OCI-LY3 (cell line): ENCODE results near the gene DNMBP.

ENCODE experiments used
- H2AFZ ChIP-seq: fragments of 200-600, 300-600 bp; shearing (Covaris generic); 2 replicates; pipeline ENCODE4 v1.6.0; 2014; ENCODE audit warnings: antibody characterized with exemption, low read depth, low read length
- H3K27ac ChIP-seq: fragments of 200-600, 300-600 bp; sonication (generic); 2 replicates; pipeline ENCODE4 v1.5.1; 2014; ENCODE audit warnings: mild to moderate bottlenecking, low read length, moderate library complexity, mixed read lengths
- H3K27me3 ChIP-seq: fragments of 200-600, 300-600 bp; sonication (generic); 2 replicates; pipeline ENCODE4 v1.6.1; 2014; ENCODE audit warnings: low read depth, low read length, mixed read lengths
- H3K36me3 ChIP-seq: fragments of 200-600, 300-600 bp; sonication (generic); replicated peaks from 2 replicates; pipeline ENCODE3; 2014; ENCODE audit warnings: low read depth, low read length, mixed read lengths
- H3K4me1 ChIP-seq: fragments of 300-600, 200-600 bp; sonication (generic); 2 replicates; pipeline ENCODE4 v1.6.1; 2014; ENCODE audit warnings: low read length, mixed read lengths
- H3K4me2 ChIP-seq: fragments of 200-600, 300-600 bp; sonication (generic); 2 replicates; pipeline ENCODE4 v1.6.1; 2014; ENCODE audit warnings: low read length, mixed read lengths
- H3K4me3 ChIP-seq: fragments of 300-600, 200-600 bp; sonication (generic); 2 replicates; pipeline ENCODE4 v1.5.1; 2014; ENCODE audit warnings: antibody characterized with exemption, mild to moderate bottlenecking, low read length, moderate library complexity
- H3K79me2 ChIP-seq: fragments of 300-600, 200-600 bp; shearing (Covaris generic); 2 replicates; pipeline ENCODE4 v1.6.1; 2014; ENCODE audit warnings: mild to moderate bottlenecking, low read length, mixed read lengths
- H3K9ac ChIP-seq: fragments of 300-600, 200-600 bp; shearing (Covaris generic); 2 replicates; pipeline ENCODE4 v1.6.0; 2014; ENCODE audit warnings: mild to moderate bottlenecking, low read length, moderate library complexity
- H3K9me3 ChIP-seq: fragments of 200-600, 300-600 bp; shearing (Covaris generic); 2 replicates; pipeline ENCODE4 v1.6.1; 2014; ENCODE audit warnings: low read length, mixed read lengths; ENCODE audit not compliant: insufficient read depth
- H4K20me1 ChIP-seq: fragments of 200-600, 300-600 bp; sonication (generic); 2 replicates; pipeline ENCODE4 v1.6.1; 2016; ENCODE audit warnings: low read length, mixed read lengths; ENCODE audit not compliant: insufficient read depth
- EZH2phosphoT487 ChIP-seq: fragments of 200-600 bp; shearing (Covaris generic); IDR thresholded peaks from 2 replicates; pipeline ENCODE4 v1.6.1; 2018; ENCODE audit warnings: antibody characterized with exemption, mixed run types, low read depth
- TF ChIP-seq, protein P1 (sequence below): fragments of 200-600, 300-600 bp; sonication (generic); IDR thresholded peaks from 2 replicates; pipeline ENCODE4 v1.5.1; 2014; ENCODE audit warnings: antibody characterized with exemption, low read length, low read depth

DNMBP gene

DNA sequence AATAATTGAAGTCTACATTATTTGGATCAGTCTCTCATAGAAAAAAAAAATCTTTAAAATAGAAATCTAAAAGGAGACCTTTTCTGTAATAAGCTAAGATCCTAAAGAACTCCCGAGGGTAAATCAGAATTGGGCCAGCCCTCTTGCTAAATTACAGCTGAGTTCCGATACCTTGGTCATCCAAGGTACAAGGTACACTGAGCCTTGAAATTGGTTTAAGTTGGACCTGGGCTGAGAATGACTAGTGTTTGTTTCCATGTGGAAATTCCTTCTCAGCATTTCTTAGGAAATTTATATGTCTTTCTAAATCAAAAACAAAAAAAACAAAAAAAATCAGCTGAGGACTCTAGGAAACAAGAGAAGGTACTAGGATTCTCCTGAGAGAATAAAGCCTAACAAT, 64.9 kb downstream of the DNMBP start:
- H3K4me2 ChIP-seq: no peak overlapping the region
- H3K36me3 ChIP-seq: no peaks in the 10 kb centered on the region
- H3K79me2 ChIP-seq: no peaks in the 10 kb centered on the region
- no peak overlapping the region for H3K27ac ChIP-seq
- no peaks in the 10 kb centered on the region for H3K9me3 ChIP-seq
- H3K4me1 ChIP-seq: no peaks in the 10 kb centered on the region
- no peak overlapping the region for H3K4me3 ChIP-seq
- TF ChIP-seq EZH2phosphoT487: no peak
- TF ChIP-seq, protein P1, sequence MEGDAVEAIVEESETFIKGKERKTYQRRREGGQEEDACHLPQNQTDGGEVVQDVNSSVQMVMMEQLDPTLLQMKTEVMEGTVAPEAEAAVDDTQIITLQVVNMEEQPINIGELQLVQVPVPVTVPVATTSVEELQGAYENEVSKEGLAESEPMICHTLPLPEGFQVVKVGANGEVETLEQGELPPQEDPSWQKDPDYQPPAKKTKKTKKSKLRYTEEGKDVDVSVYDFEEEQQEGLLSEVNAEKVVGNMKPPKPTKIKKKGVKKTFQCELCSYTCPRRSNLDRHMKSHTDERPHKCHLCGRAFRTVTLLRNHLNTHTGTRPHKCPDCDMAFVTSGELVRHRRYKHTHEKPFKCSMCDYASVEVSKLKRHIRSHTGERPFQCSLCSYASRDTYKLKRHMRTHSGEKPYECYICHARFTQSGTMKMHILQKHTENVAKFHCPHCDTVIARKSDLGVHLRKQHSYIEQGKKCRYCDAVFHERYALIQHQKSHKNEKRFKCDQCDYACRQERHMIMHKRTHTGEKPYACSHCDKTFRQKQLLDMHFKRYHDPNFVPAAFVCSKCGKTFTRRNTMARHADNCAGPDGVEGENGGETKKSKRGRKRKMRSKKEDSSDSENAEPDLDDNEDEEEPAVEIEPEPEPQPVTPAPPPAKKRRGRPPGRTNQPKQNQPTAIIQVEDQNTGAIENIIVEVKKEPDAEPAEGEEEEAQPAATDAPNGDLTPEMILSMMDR: no peak
- H4K20me1 ChIP-seq: no peaks in the 10 kb centered on the region
- no peak overlapping the region for H2AFZ ChIP-seq
- H3K9ac ChIP-seq: no peak overlapping the region
- H3K27me3 ChIP-seq: no peaks in the 10 kb centered on the region

- H3K4me2 ChIP-seq: no peak overlapping the region
- no peaks in the 10 kb centered on the region for H3K79me2 ChIP-seq
- H3K27me3 ChIP-seq: no peaks in the 10 kb centered on the region
- no peaks in the 10 kb centered on the region for H3K9me3 ChIP-seq
- no peaks in the 10 kb centered on the region for H3K36me3 ChIP-seq
- H4K20me1 ChIP-seq: no peaks in the 10 kb centered on the region
- TF ChIP-seq, protein P1: no peak
- no peak for TF ChIP-seq EZH2phosphoT487
- no peaks in the 10 kb centered on the region for H3K4me1 ChIP-seq
- H3K27ac ChIP-seq: no peak overlapping the region
- no peak overlapping the region for H2AFZ ChIP-seq
- no peak overlapping the region for H3K4me3 ChIP-seq
- no peak overlapping the region for H3K9ac ChIP-seq
Measured at GRCh38 chr10:99943908-99944307, 65.8 kb downstream of the DNMBP start.

DNA sequence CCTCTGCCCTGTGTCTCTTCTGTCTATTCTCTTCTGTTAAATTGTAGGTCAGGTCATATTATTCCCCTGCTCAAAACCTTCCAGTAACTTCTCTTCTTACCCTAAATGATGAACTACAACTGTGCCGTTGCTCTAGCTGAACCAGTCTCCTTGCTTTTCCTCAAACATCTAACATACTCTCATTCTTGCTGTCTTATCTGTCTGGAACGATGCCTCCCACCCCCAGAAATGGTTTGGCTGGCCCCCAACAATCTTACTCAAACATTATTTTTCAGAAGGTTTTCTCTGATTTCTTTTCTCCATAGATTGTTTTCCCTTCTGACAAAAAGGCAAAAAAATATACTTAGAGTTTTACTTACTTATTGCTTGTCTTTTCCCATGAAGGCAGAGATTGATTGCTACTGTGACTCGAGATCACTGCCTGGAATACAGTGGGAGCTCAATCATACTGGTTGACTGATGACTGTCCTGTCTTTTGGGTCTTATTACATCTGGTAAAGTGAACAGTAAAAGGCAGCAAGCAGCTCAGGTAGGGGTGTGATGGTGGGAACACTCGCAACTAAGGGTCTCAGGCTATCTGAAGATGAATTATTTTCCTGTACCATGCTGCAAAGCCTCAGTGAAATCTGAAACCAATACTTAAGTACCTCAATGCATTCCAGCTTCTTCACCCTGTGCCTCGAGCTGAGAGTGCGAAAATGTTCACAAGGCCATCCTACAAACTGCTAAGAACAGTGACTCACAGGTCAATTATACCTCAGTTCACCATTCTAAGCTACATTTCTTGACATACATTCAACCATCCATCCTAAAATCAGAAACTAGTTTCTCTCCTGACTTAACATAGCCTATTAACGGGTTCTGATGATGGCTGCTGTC, 67.6 kb downstream of the DNMBP start:
- Histone ChIP-seq H3K79me2 (no peaks in the 10 kb centered on the region), H3K9ac (no peak overlapping the region), H2AFZ (no peak overlapping the region), H3K27me3 (no peaks in the 10 kb centered on the region), H3K4me1 (no peaks in the 10 kb centered on the region), H3K4me3 (no peak overlapping the region), H4K20me1 (no peaks in the 10 kb centered on the region), H3K9me3 (no peaks in the 10 kb centered on the region), H3K27ac (no peak overlapping the region), H3K36me3 (no peaks in the 10 kb centered on the region), H3K4me2 (no peak overlapping the region)
- TF ChIP-seq EZH2phosphoT487: no peak
- TF ChIP-seq, protein P1: no peak

DNA sequence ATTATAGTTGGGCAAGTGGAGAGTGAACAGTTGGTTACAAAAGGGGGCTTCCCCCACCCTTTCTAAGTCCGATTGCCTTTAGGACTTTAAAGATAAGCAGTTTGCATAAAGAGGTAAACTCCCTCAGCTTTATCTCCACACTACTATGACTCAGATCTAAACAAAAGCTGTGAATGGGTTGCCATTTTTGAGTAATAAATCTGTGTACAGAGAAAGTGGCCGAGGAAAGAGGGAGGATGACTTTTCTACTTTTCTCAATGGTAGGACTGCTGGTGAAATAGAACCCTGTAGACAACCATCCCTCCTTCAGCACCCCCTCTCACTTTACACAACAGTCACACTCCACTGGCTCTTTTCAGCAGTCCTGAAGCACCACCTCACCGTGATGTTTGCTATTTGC, 71.2 kb downstream of the DNMBP start:
- no peaks in the 10 kb centered on the region for H3K79me2 ChIP-seq
- no peak overlapping the region for H3K27ac ChIP-seq
- H3K9ac ChIP-seq: no peak overlapping the region
- H2AFZ ChIP-seq: no peak overlapping the region
- H3K4me2 ChIP-seq: no peak overlapping the region
- H3K27me3 ChIP-seq: no peaks in the 10 kb centered on the region
- H4K20me1 ChIP-seq: no peaks in the 10 kb centered on the region
- no peak overlapping the region for H3K4me3 ChIP-seq
- TF ChIP-seq, protein P1: no peak
- TF ChIP-seq EZH2phosphoT487: no peak
- no peaks in the 10 kb centered on the region for H3K36me3 ChIP-seq
- H3K9me3 ChIP-seq: no peaks in the 10 kb centered on the region
- H3K4me1 ChIP-seq: no peaks in the 10 kb centered on the region
